ENCODE results near the gene SP4.

DNA sequence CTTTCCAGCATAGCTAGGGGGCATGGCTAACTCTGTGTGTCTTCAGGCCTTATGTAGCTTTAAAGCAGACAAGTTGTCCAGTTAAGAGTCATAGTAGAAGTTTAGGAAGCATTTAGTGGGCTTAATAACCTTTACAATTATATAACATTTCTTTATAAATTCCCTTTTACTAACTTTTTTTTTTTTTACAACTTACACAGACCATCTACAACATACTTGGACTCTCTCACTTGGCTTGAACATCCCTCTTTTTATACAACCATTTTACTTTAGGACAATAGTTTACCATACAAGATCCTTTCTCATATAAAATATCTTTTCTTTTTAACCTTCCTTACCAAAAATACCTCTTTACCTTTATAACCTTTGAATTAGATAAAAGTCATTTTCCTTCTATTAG is 26.3 kb downstream of the SP4 start:
- TF ChIP-seq L3MBTL2 (conservative IDR thresholded peaks at IDR 0.05) (no peak), HDGF (IDR thresholded peaks at IDR 0.05; ENCODE audit: borderline replicate concordance) (no peak), FOXM1 (IDR thresholded peaks at IDR 0.05; ENCODE audit: borderline replicate concordance) (no peak), SP1 (IDR thresholded peaks at IDR 0.05) (no peak), FOXA1 (IDR thresholded peaks at IDR 0.05) (no peak), BHLHE40 (IDR thresholded peaks at IDR 0.05; ENCODE audit: borderline replicate concordance) (no peak)
- TF ChIP-seq, protein P1, sequence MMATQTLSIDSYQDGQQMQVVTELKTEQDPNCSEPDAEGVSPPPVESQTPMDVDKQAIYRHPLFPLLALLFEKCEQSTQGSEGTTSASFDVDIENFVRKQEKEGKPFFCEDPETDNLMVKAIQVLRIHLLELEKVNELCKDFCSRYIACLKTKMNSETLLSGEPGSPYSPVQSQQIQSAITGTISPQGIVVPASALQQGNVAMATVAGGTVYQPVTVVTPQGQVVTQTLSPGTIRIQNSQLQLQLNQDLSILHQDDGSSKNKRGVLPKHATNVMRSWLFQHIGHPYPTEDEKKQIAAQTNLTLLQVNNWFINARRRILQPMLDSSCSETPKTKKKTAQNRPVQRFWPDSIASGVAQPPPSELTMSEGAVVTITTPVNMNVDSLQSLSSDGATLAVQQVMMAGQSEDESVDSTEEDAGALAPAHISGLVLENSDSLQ (IDR thresholded peaks at IDR 0.05) = no peak
